Esophagus squamous epithelium (tissue), 5 donors: ENCODE results near the gene TMEM163. TPM values are rescaled to one million over a fixed set of nuclear protein-coding genes. Genes with fewer than 3 reads are reported as not detected.

Experiments used
- DNase-seq: peaks from one replicate; lab custom pipeline; 2025; lab: John Stamatoyannopoulos, UW
- H3K27ac ChIP-seq, 4 donors: fragments of 200-600 bp; sonication (generic); one replicate each; pipeline ENCODE4 v1.5.1; 2016 to 2019; ENCODE audit warnings: mild to moderate bottlenecking in 1 of 4
- H3K27me3 ChIP-seq, 4 donors: fragments of 200-600 bp; sonication (generic); 1 replicate in 3 of 4; 2 replicates in 1 of 4; pipeline versions ENCODE4 v1.5.1 to v1.6.0; 2017 to 2021; ENCODE audit warnings: antibody characterized with exemption in 1 of 4
- H3K36me3 ChIP-seq, 3 donors: fragments of 200-600 bp; sonication (generic); one replicate each; pipeline ENCODE4 v1.5.1; 2016 to 2019
- H3K4me1 ChIP-seq, 3 donors: fragments of 200-600 bp; sonication (generic); one replicate each; pipeline ENCODE4 v1.5.1; 2017 to 2019
- H3K4me3 ChIP-seq, 4 donors: fragments of 200-600 bp; sonication (generic); 1 replicate in 3 of 4; 2 replicates in 1 of 4; pipeline ENCODE4 v1.5.1; 2016 to 2019; ENCODE audit warnings: mild to moderate bottlenecking in 2 of 4, moderate library complexity in 1 of 4
- H3K9me3 ChIP-seq, 3 donors: fragments of 200-600 bp; sonication (generic); one replicate each; pipeline ENCODE4 v1.5.1; 2016 to 2019
- POLR2A ChIP-seq, 4 donors: fragments of 450-650 bp; IDR thresholded peaks; one replicate each; pipeline ENCODE4 v1.6.1; 2017; ENCODE audit warnings: antibody characterized with exemption in 4 of 4, mild to moderate bottlenecking in 4 of 4, moderate library complexity in 3 of 4
- WGBS, 2 donors: methylation state at CpG; one replicate each; pipeline ENCODE4 v1.1.5; 2018; 5-methylcytosine and 5-hydroxymethylcytosine counted together
- intact Hi-C: fragments of 100-400 bp; cut with DNase I; formaldehyde crosslinking; loops from one replicate; pipeline ENCODE4 v1.15.0; 2022
- total RNA-seq, 4 donors: library from RNA; depleted of rRNA; stranded (reverse); fragments of >200 nt; gene quantifications; one replicate each; pipeline ENCODE4 v1.1.0, GENCODE V29; 2016
- TF ChIP-seq, protein P1 (sequence below), 6 experiments: fragments of 450-650 bp in 4 of 6; fragments of 200-600 bp in 2 of 6; sonication (generic) in 2 of 6; IDR thresholded peaks; one replicate each; pipeline ENCODE4 v1.5.1; 2016 to 2019; ENCODE audit warnings: antibody characterized with exemption in 6 of 6, mild to moderate bottlenecking in 4 of 6, moderate library complexity in 4 of 6
- donor health status: DM: yes; HTN: yes; CAD: no.

TMEM163 gene
- total RNA-seq, 4 donors from 2014 or later = 0.09 to 0.19 (median 0.12) TPM; not detected in 1

DNA sequence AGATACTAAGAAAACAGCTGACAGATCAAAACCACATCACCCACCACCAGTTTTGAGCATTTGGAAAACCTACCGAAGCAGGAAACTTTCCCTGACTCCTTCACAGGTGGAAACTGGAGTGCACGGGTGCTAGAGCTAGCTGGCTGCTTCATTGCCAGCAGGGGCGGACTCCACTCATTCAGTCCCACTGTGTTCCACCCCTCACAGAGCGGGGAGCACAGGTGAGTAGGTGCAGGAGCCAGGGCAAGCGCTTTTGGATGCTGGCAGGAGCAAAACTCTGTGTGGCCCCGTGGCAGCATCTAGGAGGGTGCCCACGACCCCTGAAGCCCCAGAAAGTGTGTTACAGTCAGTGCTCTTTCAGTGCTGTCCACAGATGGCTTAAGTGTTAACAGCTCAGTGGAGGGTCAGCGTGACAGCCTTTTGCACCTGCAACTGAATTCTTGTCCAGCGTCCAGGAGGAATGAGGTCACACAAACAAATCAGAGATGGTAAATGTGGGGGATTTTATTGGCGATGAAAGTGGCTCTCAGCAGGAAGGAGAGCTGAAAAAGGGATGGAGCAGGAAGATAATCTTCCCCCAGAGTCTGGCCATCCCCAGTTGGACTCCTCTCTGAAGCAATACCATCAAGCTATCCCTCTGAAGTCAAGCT, 71.1 kb downstream of the TMEM163 start:
- no peak for DNase-seq
- Histone ChIP-seq H3K36me3 (no peaks in the 10 kb centered on the region), H3K9me3 (no peaks in the 10 kb centered on the region), H3K27me3 (peaks cover 0 to 3% (median 0%) of the 10 kb centered on the region in 4 donors), H3K4me1 (no peaks in the 10 kb centered on the region), H3K4me3 (no peak overlapping the region), H3K27ac (no peak overlapping the region)
- intact Hi-C loops = no loop called here
- WGBS, 2 donors = 73 to 76% methylated on average over 1 to 7 of the region's 10 CpGs
- TF ChIP-seq, protein P1, sequence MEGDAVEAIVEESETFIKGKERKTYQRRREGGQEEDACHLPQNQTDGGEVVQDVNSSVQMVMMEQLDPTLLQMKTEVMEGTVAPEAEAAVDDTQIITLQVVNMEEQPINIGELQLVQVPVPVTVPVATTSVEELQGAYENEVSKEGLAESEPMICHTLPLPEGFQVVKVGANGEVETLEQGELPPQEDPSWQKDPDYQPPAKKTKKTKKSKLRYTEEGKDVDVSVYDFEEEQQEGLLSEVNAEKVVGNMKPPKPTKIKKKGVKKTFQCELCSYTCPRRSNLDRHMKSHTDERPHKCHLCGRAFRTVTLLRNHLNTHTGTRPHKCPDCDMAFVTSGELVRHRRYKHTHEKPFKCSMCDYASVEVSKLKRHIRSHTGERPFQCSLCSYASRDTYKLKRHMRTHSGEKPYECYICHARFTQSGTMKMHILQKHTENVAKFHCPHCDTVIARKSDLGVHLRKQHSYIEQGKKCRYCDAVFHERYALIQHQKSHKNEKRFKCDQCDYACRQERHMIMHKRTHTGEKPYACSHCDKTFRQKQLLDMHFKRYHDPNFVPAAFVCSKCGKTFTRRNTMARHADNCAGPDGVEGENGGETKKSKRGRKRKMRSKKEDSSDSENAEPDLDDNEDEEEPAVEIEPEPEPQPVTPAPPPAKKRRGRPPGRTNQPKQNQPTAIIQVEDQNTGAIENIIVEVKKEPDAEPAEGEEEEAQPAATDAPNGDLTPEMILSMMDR (IDR thresholded peaks at IDR 0.05) = no peak

DNA sequence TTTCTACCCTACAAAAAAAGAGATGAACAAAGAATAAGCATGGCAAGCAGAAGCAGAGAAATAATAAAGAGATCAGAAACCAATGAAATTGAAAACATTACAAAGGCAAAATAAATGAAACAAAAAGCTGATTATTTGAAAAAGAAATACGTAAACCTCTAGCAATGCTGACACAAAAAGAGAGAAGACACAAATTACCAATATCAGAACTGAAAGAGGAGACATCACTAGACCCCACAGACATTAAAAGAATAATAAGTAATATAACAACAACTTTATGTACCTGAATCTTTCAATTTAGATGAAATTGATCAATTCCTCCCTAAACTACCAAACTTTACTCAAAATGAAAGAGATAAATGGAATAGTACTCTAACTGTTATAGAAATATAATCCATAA, 75.9 kb downstream of the TMEM163 start:
- intact Hi-C loops = no loop called here
- H3K27ac ChIP-seq = no peak overlapping the region
- no peaks in the 10 kb centered on the region for H3K36me3 ChIP-seq
- TF ChIP-seq POLR2A (IDR thresholded peaks at IDR 0.05) = no peak
- TF ChIP-seq, protein P1 (IDR thresholded peaks at IDR 0.05) = no peak
- no peaks in the 10 kb centered on the region for H3K4me1 ChIP-seq
- no peak overlapping the region for H3K4me3 ChIP-seq
- H3K27me3 ChIP-seq = peaks cover 0 to 3% (median 0%) of the 10 kb centered on the region in 4 donors
- DNase-seq = no peak
- WGBS, 2 donors = 81 to 87% methylated on average over 1 of the region's 1 CpG
- H3K9me3 ChIP-seq = no peaks in the 10 kb centered on the region

DNA sequence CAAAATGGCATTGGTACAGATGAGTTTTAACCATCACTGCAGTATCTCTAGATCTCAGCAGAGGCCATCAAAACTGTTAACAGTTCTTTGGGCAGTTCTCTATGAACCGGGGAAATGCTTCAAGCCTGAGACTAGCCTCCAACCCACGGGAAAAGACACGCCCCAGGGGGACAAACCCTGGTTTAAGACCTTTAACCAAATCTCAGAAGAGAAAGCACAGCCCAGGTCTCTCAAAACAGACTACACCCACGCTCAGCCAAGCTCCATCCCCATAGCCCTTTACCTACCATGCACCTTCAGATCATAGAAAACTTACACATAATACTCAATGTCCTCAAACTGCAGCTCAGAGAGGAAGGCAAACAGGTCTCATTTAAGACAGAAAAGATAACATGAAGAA, 78.3 kb downstream of the TMEM163 start:
- no peak for TF ChIP-seq POLR2A (IDR thresholded peaks at IDR 0.05)
- TF ChIP-seq, protein P1 (IDR thresholded peaks at IDR 0.05) = no peak
- no peaks in the 10 kb centered on the region for H3K4me1 ChIP-seq
- no peaks in the 10 kb centered on the region for H3K27me3 ChIP-seq
- WGBS, 2 donors = 45 to 47% methylated on average over 4 of the region's 4 CpGs
- no peaks in the 10 kb centered on the region for H3K9me3 ChIP-seq
- DNase-seq = no peak
- H3K4me3 ChIP-seq = no peak overlapping the region
- intact Hi-C loops = no loop called here
- no peak overlapping the region for H3K27ac ChIP-seq
- no peaks in the 10 kb centered on the region for H3K36me3 ChIP-seq

DNA sequence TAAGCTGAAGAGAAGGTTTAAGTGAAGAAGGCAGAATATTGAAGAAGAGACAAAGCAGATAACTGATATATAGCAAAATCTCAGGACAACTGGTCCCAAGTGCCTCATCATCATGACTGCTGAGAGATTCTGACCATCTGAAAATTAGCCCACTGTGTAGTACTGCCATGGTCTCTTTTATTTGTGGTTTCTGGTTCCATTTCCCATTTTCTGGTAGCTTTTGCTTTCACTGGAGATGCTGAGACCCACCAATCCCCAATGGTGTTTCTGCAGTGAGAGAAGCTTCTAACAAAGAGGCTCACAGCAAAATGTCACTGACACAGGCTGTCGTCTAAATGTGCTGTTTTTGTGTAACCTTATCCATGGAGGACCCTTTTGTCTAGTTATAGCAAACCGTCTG, 79.5 kb downstream of the TMEM163 start:
- intact Hi-C loops = no loop called here
- H3K4me1 ChIP-seq = no peaks in the 10 kb centered on the region
- H3K4me3 ChIP-seq = no peak overlapping the region
- TF ChIP-seq, protein P1 (IDR thresholded peaks at IDR 0.05) = no peak
- no peak for TF ChIP-seq POLR2A (IDR thresholded peaks at IDR 0.05)
- no peaks in the 10 kb centered on the region for H3K27me3 ChIP-seq
- no peaks in the 10 kb centered on the region for H3K36me3 ChIP-seq
- WGBS, 2 donors = 58 to 59% methylated on average over 2 of the region's 2 CpGs
- H3K9me3 ChIP-seq = no peaks in the 10 kb centered on the region
- H3K27ac ChIP-seq = no peak overlapping the region
- no peak for DNase-seq

DNA sequence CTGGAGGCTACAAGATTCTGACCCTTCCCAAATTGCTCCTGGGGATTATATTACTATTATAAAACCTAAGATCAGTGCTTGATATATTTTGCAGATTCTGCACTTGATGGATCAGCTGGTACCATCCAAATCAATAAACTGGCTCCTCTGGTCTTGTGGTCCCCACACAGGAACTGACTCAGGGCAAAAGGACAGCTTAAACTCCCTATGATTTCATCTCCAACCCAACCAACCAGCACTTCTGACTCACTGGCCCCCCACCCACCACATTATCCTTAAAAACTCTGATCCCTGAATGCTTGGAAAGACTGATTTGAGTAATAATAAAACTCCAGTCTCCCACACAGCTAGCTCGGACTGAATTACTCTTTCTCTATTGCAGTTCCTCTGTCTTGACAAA, 82.1 kb downstream of the TMEM163 start:
- TF ChIP-seq, protein P1 (IDR thresholded peaks at IDR 0.05) = no peak
- no peak for TF ChIP-seq POLR2A (IDR thresholded peaks at IDR 0.05)
- Histone ChIP-seq H3K27me3 (no peaks in the 10 kb centered on the region), H3K27ac (no peak overlapping the region), H3K36me3 (no peaks in the 10 kb centered on the region), H3K9me3 (no peaks in the 10 kb centered on the region), H3K4me1 (no peaks in the 10 kb centered on the region), H3K4me3 (no peak overlapping the region)
- intact Hi-C loops = no loop called here
- 82 to 90% methylated on average over 1 of the region's 1 CpG for WGBS, 2 donors
- no peak for DNase-seq
